HG02970 (cell line): ENCODE results near the gene AHI1.
"Not testable (repeated sequence)": the region's sequence is repeated elsewhere in the genome, so short reads cannot be mapped to it uniquely, and the experiment has no call there.

Experiments used
- ATAC-seq: cut with Tn5 transposase; IDR thresholded peaks from one replicate; pipeline ENCODE4 v1.9.1; 2021; ENCODE audit warnings: mild to moderate bottlenecking, moderate library complexity, moderate number of reproducible peaks; ENCODE audit not compliant: unreplicated experiment, low FRiP score

The AHI1 gene

DNA sequence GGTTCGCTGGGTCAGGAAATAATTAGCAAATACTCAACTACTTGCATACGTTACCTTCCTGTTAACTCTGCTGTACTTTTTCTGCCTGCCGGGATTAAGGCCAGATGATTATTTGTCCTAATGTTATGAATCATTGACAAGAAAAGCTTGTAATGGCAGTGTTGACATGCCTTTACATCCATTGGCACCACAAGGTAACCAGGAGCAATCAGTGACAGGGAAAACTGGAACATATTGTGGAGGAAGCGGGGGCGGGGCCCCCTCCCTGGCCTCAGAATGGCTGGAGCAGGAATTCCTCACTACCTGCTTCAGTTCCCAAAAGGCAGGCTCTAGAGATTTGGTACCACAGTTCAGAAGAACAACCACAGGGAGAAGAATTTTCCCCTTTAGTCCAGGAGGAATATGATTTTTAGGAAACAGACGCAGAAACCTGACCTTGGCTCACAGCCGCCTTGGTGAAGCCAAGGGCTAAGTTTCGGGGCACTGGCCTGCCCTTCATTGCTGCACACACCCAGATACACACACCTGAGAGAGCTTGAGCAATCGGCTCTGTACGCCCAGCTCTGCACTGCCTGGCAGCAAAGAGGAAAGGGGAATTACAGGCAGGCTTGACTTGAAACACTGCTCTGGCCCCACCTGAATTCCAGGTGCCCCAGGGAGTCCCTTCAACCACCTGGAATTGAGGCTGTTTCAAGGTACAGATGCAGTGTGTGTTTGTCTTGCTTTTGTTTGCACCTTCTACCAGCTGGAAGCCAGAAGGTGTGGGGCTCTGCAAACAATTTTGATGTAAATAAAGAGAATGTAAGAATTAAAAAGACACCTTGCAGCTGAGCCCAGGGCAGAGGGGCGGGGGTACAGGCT lies 226.6 kb downstream of the AHI1 start:
- ATAC-seq: no peak

DNA sequence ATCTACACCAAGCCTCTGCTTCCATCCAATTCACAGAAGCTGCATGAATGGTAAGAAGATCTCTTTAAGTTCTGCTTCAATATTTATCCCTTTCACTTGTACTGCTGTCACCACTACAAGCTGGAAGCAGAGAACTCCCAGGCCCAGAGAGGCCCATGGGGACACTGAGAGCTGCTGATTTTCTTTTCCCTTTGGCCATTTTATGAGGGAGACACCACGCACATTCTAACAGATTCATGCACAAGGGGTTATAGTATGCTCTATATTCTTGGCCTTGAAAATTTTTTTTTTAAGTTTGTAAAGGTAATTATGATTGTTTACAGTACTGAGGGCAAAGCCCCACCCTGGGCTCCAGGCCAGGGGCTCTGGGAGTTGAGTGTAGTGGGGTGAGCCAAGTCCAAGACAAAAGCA lies 228.1 kb downstream of the AHI1 start:
- ATAC-seq: no peak

DNA sequence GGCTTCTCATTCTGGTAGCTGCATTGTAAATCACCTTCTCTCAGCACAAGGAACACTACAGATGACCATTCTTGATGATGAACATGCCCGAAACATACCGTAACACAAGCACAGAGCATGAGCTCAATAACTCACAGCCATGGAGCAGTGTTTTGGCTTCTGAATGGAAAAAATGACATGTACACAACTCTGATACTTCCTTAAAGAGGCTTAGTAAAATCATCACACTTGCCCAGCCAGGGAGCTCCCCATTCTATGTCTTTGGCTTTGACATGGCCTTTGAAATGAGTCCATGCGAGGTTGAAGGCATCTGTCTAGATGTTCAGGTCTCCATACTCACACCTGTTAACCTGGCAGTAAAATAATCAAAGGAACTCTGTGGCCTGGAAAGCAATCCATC lies 228.8 kb downstream of the AHI1 start:
- no peak for ATAC-seq

DNA sequence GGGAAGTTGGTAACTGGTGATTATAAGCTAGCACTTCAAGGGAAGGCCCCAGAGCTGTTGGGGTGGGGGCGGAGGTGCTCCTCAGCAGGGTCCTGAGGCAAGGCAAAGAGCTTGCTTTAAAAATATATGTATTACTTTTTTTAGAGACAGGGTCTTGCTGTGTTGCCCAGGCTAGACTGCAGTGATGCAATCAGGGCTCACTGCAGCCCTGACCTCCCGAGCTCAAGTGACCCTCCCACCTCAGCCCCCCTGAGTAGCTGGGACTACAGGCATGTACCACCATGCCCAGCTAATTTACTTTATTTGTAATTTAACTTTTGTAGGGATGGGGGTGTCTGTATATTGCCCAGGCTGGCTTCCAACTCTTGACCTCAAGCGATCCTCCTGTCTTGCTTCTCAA lies 229.3 kb downstream of the AHI1 start:
- no peak for ATAC-seq

- ATAC-seq: no peak
Observed at GRCh38 chr6:135267085-135267484, 230.5 kb downstream of the AHI1 start.

- ATAC-seq: no peak
Observed at GRCh38 chr6:135266675-135267074, 230.9 kb downstream of the AHI1 start.

DNA sequence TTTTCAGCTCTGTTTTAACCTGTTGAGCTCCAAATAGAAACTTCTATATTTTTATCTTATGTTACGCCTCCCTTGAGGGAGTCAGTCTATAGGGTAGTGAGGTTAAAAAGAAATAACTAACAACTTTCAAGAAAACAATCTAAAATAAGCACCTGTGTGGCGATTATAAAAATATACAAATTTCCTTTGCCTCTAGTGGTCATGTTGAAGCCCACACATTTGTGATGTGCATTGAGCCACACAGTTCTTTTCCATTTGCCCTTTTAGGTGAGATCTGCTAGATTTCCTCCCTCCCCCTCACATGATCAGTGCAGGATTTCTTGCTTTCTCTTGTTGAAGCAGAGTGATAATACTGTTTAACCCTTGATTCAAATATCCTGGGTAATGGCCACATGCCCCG lies 232.3 kb downstream of the AHI1 start:
- ATAC-seq: no peak

- no peak for ATAC-seq
Observed at GRCh38 chr6:135261872-135262725, 235.4 kb downstream of the AHI1 start.

DNA sequence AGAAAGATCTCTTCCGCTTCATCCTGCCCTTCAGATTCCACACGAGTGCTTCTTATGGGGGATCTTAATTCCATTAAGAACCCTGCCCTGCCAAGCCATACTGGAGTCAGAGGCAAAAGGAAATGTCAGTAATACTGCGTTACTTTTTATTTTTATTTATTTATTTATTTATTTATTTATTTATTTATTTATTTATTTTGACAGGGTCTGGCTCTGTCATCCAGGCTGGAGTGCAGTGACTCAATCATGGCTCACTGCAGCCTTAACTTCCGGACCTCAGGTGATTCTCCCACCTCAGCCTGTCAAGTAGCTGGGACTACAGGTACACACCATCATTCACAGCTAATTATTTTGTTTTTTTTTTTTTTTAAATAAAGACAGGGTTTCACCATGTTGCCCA lies 236.9 kb downstream of the AHI1 start:
- ATAC-seq: no peak

- no peak for ATAC-seq
Observed at GRCh38 chr6:135258970-135259369, 238.6 kb downstream of the AHI1 start.

DNA sequence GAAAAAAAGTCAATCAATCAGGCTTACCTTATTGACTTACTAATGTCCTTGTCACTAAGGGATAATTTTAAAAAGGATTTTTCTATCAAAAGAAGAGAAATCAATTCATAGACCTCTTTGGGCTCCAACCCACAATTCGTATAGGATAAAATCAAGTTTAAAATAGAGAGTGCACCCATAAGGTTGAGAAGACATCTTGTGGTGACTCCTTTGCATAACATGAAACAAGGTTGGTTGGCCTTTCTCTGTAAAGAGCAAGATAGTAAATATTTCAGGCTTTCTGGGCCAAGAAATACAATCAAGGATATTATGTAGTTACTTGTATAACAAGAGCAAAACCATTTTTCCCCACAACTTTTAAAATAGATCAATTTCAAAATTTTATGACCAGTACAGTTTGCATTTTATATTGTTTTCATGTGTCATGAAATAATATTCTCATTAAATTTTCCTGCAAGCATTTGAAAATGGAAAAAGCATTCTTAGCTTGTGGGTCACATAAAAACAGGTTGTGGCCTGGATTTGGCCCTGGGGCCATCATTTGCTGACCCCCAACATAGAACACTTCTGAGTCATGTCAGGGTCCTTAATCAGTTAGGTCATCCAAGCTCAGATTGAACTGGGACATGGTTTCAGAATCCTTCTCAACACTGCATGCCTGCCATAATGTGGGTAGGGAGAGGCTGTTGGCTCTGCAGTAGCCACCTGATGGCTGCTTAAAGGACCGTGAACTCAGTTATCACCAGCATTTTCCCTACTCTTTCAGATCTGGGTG lies 239.7 kb downstream of the AHI1 start:
- no peak for ATAC-seq

GRCh38 chr6:135256866-135257265 lies 240.7 kb downstream of the AHI1 start:
- ATAC-seq: no peak

GRCh38 chr6:135254471-135254870 lies 243.1 kb downstream of the AHI1 start:
- ATAC-seq: no peak

DNA sequence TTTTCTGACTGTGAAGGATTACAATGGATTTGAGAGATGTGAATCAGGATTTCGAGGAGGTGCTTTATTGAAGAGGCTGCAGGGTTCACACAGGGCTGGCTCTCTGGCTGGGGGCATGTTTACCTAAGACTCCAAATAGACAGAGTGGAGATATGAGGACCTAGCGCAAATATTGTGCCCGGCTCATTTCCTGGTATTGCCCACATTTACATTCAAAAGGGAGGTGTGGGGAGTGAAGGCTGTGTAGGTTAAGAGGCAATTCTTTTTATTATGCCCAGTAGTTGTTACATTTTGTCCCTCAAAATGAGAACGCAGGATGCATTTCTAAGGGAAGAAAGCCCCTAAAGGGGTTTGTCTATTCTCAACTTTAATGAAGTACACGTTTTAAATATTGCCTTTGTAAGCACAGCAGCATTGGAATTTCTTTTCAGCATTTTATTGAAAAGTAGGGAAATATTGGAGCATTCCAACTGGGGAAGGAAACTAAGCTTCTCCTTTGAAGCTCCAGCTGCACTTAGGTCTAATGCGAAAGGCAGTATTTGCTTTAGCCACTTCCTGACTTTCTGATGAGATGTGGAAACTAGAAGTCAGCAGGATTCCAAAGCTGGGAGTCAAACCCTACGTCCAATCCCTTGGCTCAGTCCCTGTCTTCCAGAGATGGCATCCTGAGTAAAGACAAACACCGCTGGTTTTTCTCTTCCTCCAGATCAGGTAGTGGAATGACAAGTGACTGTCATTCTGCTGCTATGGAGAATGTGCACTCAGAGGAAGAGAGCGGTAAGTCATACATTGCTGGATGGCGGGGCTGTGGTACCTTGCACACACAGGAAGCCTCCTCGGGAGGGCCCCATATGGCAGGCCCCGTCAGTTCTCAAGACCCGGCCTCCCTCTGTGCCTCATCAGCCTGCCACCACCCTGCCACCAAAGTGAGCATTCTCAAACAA lies 245.8 kb downstream of the AHI1 start:
- ATAC-seq: no peak

DNA sequence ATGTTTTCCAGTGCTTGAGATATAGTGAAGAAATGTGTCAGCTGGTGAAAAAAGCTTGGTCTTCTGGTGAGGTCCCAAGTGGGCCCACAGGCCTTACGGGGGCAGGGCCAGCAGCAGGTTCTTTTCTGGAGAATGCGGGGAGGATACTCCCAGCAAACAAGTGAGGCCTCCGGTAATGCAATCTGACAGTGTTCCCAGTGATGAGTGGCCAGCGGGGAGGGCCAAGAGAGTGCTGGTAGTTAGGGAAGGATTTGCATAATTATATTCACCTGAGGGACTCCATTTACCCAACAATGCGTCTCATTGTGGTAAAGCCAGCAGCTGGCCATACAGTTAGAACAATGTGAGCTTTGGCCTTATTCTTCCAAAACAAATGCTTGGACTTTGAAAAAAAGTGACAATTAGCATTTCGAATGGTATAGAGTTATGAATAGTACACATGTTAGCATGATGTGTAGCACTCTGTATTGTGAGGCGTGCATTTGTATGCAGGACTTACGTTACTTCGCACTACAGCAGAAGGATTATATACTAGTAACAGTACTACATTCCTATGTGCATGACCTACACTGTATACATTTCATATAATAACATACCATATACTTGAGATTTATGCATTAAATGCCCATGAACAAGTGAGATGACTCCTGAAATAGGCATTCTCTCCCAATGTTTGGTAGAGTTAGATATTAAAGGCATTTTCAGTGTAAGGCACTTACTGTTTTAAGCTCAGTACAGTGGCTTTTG lies 246.6 kb downstream of the AHI1 start:
- ATAC-seq: no peak

DNA sequence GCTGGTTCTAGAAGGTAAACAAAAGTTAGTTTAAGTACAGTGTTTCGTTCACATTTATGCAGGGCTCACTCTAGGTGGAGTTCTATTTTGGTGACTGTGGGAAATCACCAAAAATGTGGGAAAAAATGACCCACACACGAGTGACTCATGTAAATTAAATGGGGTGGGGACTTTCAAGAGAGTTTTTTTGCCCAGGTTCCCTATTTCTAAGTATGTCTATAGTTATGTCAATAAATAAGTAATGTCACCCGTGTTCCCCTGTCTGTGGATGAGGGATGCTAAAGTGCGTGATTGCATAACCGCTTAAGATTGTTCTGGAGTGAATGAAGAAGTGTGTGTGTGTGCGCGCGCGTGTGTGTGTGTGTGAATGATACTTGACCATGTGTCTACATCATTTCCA lies 247.3 kb downstream of the AHI1 start:
- ATAC-seq: no peak

GRCh38 chr6:135246412-135247012 lies 251.0 kb downstream of the AHI1 start:
- not testable (repeated sequence) for ATAC-seq

DNA sequence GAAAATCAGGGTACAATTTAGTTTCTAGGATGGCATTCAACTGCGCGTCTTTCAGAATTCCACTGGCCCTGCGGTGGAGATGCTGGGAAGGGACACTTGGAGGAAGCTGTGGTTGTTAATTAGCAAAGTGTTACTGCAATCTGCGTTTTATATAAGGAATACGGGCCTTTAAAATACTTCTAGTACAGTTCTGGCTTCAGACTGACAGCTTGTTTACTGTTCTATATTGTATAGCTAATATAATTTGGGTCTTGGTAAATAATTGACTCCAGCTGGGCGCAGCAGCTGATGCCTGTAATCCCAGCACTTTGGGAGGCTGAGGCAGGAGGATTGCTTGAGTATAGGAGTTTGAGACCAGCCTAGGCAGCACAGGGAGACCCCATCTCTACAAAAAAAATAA lies 252.7 kb downstream of the AHI1 start:
- ATAC-seq: no peak
